HEK293T (cell line): ENCODE results near the gene RTCB.

ENCODE experiments used
- BHLHE40 ChIP-seq: fragments of 450-650 bp; IDR thresholded peaks from 2 replicates; pipeline ENCODE4 v1.6.1; 2016; ENCODE audit warnings: mild to moderate bottlenecking, moderate library complexity, borderline replicate concordance
- FOXK2 ChIP-seq: fragments of 450-650 bp; IDR thresholded peaks from 2 replicates; pipeline ENCODE4 v1.6.1; 2016; ENCODE audit warnings: mild to moderate bottlenecking
- LEF1 ChIP-seq: fragments of 450-650 bp; IDR thresholded peaks from 2 replicates; pipeline ENCODE4 v1.6.1; 2017; ENCODE audit warnings: mild to moderate bottlenecking, borderline replicate concordance
- TARDBP ChIP-seq: fragments of 450-650 bp; IDR thresholded peaks from 2 replicates; pipeline ENCODE4 v1.6.1; 2016
- TF ChIP-seq, protein P1 (sequence below): fragments of 450-650 bp; IDR thresholded peaks from 2 replicates; pipeline ENCODE4 v1.6.1; 2016

DNA sequence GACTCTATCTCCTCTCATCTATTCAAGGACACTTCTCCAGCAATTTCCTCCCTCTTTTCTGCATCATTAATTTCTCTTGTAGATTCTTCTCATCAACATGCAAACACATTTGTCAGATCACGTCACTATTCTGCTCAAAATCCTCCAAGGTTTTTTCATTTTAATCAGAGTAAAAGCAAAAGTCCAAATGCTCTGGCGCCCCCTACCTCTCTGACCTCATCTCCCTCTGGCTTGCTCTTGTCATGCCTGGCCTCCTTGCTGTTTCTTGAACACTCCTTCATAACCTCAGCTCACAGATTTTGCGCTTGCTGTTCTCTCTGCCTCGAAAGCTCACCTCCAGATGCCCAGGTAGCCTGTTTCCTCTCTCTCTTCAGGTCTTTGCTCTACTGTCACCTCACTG is 22.4 kb downstream of the RTCB start:
- no peak for TF ChIP-seq BHLHE40
- TF ChIP-seq TARDBP: no peak
- TF ChIP-seq FOXK2: no peak
- TF ChIP-seq, protein P1, sequence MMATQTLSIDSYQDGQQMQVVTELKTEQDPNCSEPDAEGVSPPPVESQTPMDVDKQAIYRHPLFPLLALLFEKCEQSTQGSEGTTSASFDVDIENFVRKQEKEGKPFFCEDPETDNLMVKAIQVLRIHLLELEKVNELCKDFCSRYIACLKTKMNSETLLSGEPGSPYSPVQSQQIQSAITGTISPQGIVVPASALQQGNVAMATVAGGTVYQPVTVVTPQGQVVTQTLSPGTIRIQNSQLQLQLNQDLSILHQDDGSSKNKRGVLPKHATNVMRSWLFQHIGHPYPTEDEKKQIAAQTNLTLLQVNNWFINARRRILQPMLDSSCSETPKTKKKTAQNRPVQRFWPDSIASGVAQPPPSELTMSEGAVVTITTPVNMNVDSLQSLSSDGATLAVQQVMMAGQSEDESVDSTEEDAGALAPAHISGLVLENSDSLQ: no peak
- TF ChIP-seq LEF1: no peak
